Ovary (tissue), 3 donors: Measurements from ENCODE around the gene MIDN.

Experiments used
- EP300 ChIP-seq: sonication (generic); formaldehyde crosslinking; IDR thresholded peaks from one replicate; pipeline ENCODE4 v1.6.1; 2017; ENCODE audit warnings: antibody characterized with exemption
- POLR2A ChIP-seq: fragments of 450-650 bp; IDR thresholded peaks from one replicate; pipeline ENCODE4 v1.6.1; 2017; ENCODE audit warnings: antibody characterized with exemption, mild to moderate bottlenecking, moderate library complexity
- TF ChIP-seq, protein P1 (sequence below), 3 donors: fragments of 450-650 bp in 2 of 3; fragments of 200-600 bp in 1 of 3; IDR thresholded peaks; one replicate each; pipeline versions ENCODE4 v1.5.1 to v1.8.0; 2016 to 2022; ENCODE audit warnings: antibody characterized with exemption in 3 of 3, mild to moderate bottlenecking in 1 of 3
- donor health status: DM: no; HTN: no; CAD: no.

- TF ChIP-seq, protein P1, sequence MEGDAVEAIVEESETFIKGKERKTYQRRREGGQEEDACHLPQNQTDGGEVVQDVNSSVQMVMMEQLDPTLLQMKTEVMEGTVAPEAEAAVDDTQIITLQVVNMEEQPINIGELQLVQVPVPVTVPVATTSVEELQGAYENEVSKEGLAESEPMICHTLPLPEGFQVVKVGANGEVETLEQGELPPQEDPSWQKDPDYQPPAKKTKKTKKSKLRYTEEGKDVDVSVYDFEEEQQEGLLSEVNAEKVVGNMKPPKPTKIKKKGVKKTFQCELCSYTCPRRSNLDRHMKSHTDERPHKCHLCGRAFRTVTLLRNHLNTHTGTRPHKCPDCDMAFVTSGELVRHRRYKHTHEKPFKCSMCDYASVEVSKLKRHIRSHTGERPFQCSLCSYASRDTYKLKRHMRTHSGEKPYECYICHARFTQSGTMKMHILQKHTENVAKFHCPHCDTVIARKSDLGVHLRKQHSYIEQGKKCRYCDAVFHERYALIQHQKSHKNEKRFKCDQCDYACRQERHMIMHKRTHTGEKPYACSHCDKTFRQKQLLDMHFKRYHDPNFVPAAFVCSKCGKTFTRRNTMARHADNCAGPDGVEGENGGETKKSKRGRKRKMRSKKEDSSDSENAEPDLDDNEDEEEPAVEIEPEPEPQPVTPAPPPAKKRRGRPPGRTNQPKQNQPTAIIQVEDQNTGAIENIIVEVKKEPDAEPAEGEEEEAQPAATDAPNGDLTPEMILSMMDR (IDR thresholded peaks at IDR 0.05) = no peak
- no peak for TF ChIP-seq EP300
- no peak for TF ChIP-seq POLR2A
These were observed 21.9 kb downstream of the MIDN start for GRCh38 chr19:1270213-1270853.
